Smooth muscle cell of the brain vasculature (primary cell): ENCODE results near the gene ASIC3.
"Not testable (repeated sequence)": the region's sequence is repeated elsewhere in the genome, so short reads cannot be mapped to it uniquely, and the experiment has no call there.

Source experiments
- DNase-seq: peaks from one replicate; pipeline ENCODE4 v3.0.0-alpha.2; 2012; ENCODE audit warnings: low read depth, low spot score

Gene ASIC3

GRCh38 chr7:151032936-151033863 lies 15.1 kb upstream of the ASIC3 start:
- DNase-seq: no peak

- DNase-seq: no peak
Observed at GRCh38 chr7:151033864-151034249, 14.5 kb upstream of the ASIC3 start.

GRCh38 chr7:151034312-151035025 lies 13.9 kb upstream of the ASIC3 start:
- DNase-seq: no peak

DNA sequence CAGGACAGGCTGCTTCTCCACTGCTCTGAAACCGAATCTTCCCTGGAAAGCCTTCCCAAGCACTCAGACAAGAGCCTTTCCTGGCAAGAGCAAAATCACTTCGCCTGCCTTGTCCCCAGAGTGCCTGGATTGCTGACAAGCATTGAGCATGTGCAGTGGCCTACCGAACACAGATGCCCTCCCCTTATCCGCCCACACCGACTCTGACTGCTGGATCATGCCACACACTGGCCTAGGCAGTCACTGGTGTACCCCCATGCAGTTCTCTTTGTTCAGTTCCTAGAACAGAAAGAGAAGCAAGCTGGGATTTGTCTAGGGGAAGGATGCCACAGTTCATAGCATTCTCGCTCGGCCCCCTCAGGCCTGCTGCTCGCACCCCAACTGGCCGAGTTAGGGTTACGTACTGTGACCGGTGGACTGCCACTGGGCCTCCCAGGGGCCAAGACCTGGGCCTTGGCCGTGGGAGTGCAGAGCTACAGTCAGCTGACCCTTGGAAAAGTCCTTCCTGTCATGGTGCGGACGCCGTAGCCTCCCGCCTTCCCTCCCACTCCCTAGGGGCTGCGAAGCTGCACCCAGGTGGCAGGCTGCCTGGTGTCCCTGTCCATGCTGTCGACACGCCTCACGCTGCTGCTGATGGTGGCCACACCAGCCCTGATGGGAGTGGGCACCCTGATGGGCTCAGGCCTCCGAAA lies 13.2 kb upstream of the ASIC3 start:
- no peak for DNase-seq

DNA sequence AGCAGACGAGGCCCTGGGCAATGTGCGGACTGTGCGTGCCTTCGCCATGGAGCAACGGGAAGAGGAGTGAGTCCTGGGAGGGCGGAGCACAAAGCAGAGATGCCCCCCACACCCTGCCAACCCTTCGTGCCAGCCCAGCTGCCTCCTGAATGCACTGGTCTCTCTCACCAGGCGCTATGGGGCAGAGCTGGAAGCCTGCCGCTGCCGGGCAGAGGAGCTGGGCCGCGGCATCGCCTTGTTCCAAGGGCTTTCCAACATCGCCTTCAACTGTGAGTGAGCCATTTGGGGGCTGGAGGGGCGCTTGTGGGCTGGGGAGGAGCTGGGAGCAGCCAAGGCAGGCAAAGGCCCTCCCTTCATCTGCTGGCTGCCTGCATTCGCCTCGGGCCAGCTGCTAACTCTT lies 12.4 kb upstream of the ASIC3 start:
- DNase-seq: no peak

GRCh38 chr7:151038951-151039849 lies 9.1 kb upstream of the ASIC3 start:
- DNase-seq: peak; percentile 49

GRCh38 chr7:151039850-151040548 lies 8.3 kb upstream of the ASIC3 start:
- DNase-seq: no peak

GRCh38 chr7:151040616-151041375 lies 7.5 kb upstream of the ASIC3 start:
- no peak for DNase-seq

DNA sequence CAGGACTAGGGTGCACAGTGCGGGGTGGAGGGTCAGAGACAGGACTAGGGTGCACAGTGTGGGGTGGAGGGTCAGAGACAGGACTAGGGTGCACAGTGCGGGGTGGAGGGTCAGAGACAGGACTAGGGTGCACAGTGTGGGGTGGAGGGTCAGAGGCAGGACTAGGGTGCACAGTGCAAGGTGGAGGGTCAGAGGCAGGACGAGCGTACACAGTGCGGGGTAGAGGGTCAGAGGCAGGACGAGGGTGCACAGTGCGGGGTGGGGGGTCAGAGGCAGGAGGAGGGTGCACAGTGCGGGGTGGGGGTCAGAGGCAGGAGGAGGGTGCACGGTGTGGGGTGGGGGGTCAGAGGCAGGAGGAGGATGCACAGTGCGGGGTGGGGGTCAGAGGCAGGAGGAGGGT lies 4.9 kb upstream of the ASIC3 start:
- not testable (repeated sequence) for DNase-seq

DNA sequence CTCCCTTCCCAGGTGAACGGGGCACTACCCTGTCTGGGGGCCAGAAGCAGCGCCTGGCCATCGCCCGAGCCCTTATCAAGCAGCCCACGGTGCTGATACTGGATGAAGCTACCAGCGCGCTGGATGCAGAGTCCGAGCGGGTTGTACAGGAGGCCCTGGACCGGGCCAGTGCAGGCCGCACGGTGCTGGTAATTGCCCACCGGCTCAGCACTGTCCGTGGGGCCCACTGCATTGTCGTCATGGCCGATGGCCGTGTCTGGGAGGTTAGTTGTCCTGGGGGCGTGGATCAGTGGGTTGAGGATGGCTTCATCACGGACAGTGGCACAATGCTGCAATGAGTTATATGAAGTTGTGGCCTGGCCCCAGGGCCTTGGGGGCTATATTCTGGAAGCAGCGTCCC lies 4.4 kb upstream of the ASIC3 start:
- DNase-seq: no peak

GRCh38 chr7:151045262-151045661 lies 3.1 kb upstream of the ASIC3 start:
- DNase-seq: no peak

GRCh38 chr7:151045967-151046366 lies 2.4 kb upstream of the ASIC3 start:
- no peak for DNase-seq

- DNase-seq: no peak
Observed at GRCh38 chr7:151046603-151047573, 1.4 kb upstream of the ASIC3 start.

GRCh38 chr7:151048911-151049463 lies 656 bp downstream of the ASIC3 start:
- DNase-seq: no peak

DNA sequence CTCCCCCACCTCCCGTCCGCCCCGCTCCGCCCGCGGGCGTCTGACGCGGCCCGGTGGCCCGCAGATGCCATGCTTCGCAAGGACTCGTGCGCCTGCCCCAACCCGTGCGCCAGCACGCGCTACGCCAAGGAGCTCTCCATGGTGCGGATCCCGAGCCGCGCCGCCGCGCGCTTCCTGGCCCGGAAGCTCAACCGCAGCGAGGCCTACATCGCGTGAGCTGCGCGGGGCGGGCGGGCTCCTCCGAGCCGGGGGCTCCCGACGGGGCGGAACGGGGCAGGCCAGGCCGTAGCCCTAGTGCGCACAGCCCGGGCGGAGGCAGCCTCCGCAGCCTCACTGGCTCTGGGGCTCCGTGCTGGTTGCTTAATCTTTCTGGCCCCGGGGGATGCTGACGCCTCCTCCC lies 2.8 kb downstream of the ASIC3 start:
- no peak for DNase-seq

DNA sequence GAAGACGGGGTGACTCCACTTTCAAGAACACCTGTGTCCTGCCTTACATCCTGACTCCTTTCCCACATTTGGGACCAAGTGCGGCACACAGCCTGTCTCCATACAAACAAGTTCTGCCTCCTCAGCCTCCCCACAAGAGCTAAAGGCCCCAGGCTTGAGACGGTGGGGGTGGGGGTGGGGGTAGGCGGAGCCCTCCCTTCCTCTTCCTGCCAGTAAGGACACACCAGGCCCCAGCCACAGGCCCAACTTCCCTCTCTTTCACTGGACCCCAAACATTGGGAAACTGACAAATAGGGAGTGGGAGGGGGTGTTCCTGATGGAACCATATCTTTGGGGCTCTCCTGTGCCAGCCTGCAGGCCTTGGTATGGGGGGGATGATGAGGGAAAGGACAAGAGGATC lies 4.8 kb downstream of the ASIC3 start:
- DNase-seq: no peak

DNA sequence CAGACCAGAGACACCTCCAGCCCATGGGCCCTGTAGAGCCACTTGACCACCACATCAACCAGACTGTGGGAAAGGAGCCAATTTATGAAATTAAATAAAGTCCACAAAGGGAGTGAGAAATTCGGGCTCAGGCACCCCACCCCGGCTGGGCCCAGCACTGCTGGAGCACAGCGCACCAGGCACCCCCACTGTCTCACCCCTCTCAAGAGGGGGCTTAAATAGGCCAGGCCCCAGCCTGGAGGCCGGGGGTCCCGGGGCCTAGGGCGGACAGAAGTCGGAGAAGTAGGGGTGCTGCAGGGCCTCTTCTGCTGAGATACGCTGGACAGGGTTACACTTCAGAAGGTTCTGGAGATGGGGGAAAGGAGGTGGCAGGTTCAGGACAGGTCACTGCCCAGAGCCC lies 5.4 kb downstream of the ASIC3 start:
- DNase-seq: no peak

- DNase-seq: no peak
Observed at GRCh38 chr7:151056283-151056665, 7.9 kb downstream of the ASIC3 start.
